Thyroid gland (tissue), 4 donors: ENCODE data around the gene OSGEPL1.

Experiments
- POLR2A ChIP-seq, 2 donors: fragments of 450-650 bp; IDR thresholded peaks; one replicate each; pipeline ENCODE4 v1.6.1; 2017; ENCODE audit warnings: antibody characterized with exemption in 2 of 2, mild to moderate bottlenecking in 2 of 2, moderate library complexity in 1 of 2
- TF ChIP-seq, protein P1 (sequence below), 6 experiments: fragments of 200-600 bp in 3 of 6; fragments of 450-650 bp in 3 of 6; sonication (generic) in 3 of 6; IDR thresholded peaks; one replicate each; pipeline ENCODE4 v1.5.1; 2016 to 2019; ENCODE audit warnings: antibody characterized with exemption in 6 of 6, mild to moderate bottlenecking in 2 of 6, inconsistent platforms in 1 of 6, moderate library complexity in 1 of 6

DNA sequence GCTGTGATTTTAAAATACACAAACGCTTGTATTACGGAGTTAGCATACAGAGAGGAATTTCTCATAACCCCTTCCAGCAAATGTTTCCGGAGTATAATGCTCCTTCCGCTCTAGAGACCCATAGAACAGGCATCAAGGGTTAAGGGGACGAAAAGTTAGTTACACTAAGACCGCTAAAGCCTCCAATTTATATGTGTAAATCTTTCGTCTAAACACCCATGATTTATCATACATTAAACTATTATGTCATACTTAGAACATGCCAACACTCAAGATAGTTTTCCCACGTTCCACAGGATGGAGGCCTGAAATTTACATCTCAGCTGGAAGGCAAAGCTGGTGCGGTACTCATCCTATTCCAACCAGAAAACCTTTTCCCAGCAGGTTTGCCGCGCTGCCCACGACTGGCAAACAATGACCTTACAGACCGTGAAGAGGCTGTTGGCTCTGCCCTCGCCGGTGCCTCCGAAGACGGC lies 20.9 kb upstream of the OSGEPL1 start:
- TF ChIP-seq, protein P1, sequence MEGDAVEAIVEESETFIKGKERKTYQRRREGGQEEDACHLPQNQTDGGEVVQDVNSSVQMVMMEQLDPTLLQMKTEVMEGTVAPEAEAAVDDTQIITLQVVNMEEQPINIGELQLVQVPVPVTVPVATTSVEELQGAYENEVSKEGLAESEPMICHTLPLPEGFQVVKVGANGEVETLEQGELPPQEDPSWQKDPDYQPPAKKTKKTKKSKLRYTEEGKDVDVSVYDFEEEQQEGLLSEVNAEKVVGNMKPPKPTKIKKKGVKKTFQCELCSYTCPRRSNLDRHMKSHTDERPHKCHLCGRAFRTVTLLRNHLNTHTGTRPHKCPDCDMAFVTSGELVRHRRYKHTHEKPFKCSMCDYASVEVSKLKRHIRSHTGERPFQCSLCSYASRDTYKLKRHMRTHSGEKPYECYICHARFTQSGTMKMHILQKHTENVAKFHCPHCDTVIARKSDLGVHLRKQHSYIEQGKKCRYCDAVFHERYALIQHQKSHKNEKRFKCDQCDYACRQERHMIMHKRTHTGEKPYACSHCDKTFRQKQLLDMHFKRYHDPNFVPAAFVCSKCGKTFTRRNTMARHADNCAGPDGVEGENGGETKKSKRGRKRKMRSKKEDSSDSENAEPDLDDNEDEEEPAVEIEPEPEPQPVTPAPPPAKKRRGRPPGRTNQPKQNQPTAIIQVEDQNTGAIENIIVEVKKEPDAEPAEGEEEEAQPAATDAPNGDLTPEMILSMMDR (IDR thresholded peaks at IDR 0.05) = no peak
- TF ChIP-seq POLR2A (IDR thresholded peaks at IDR 0.05) = no peak
